ENCODE data around the gene SUPT20HL1.

Gene SUPT20HL1

GRCh38 chrX:24399550-24399949 lies 39.1 kb downstream of the SUPT20HL1 start:
- H3K4me3 ChIP-seq (ENCODE audit: low read length), result no peak overlapping the region
- TF ChIP-seq, protein P1, sequence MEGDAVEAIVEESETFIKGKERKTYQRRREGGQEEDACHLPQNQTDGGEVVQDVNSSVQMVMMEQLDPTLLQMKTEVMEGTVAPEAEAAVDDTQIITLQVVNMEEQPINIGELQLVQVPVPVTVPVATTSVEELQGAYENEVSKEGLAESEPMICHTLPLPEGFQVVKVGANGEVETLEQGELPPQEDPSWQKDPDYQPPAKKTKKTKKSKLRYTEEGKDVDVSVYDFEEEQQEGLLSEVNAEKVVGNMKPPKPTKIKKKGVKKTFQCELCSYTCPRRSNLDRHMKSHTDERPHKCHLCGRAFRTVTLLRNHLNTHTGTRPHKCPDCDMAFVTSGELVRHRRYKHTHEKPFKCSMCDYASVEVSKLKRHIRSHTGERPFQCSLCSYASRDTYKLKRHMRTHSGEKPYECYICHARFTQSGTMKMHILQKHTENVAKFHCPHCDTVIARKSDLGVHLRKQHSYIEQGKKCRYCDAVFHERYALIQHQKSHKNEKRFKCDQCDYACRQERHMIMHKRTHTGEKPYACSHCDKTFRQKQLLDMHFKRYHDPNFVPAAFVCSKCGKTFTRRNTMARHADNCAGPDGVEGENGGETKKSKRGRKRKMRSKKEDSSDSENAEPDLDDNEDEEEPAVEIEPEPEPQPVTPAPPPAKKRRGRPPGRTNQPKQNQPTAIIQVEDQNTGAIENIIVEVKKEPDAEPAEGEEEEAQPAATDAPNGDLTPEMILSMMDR (IDR thresholded peaks at IDR 0.05; ENCODE audit: insufficient read depth, low read depth, low read length, missing control alignments), result no peak
- DNase-seq (ENCODE audit: low read depth), result no peak

DNA sequence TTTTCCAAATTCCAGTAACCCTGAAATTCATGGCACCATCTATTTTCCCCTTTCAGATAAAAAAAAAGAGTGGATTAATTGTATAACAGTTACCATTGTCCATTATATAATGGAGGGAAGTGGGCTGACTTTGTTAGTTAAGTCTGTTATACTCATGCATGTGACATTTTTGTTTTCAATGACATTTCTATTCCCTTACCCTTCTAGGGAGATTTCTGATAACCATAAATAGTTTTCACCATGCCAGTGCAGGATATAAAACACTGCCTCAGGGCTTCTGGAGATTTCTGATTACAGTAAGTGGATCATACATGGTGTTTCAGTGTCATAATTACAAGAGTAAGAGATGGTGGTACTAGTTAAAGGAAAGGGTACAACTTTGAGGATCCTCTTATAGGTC lies 45.5 kb downstream of the SUPT20HL1 start:
- TF ChIP-seq, protein P1 (IDR thresholded peaks at IDR 0.05; ENCODE audit: insufficient read depth, low read depth, low read length, missing control alignments), result no peak
- H3K4me3 ChIP-seq (ENCODE audit: low read length), result no peak overlapping the region
- DNase-seq (ENCODE audit: low read depth), result no peak
